Glutamatergic neuron (in vitro differentiated cells): Measurements from ENCODE around the gene MARCO. TPM values are rescaled to one million over a fixed set of nuclear protein-coding genes. Genes with fewer than 3 reads are reported as not detected.

Experiments
- DNase-seq: peaks from one replicate; pipeline ENCODE4 v3.0.0; 2022
- H3K27ac Mint-ChIP-seq: one replicate; pipeline ENCODE4 v1.8.0; 2020; ENCODE audit warnings: mild to moderate bottlenecking, mixed read lengths, inconsistent platforms; ENCODE audit not compliant: unreplicated experiment
- H3K27me3 Mint-ChIP-seq: one replicate; pipeline ENCODE4 v1.8.0; 2020; ENCODE audit warnings: mild to moderate bottlenecking, moderate library complexity, mixed read lengths, inconsistent platforms; ENCODE audit not compliant: unreplicated experiment
- H3K36me3 Mint-ChIP-seq: one replicate; pipeline ENCODE4 v1.8.0; 2020; ENCODE audit warnings: mild to moderate bottlenecking, mixed read lengths, inconsistent platforms; ENCODE audit not compliant: unreplicated experiment
- H3K4me1 Mint-ChIP-seq: one replicate; pipeline ENCODE4 v1.8.0; 2020; ENCODE audit warnings: mild to moderate bottlenecking, low read depth, mixed read lengths, inconsistent platforms; ENCODE audit not compliant: unreplicated experiment
- H3K4me3 Mint-ChIP-seq: one replicate; pipeline ENCODE4 v1.8.0; 2020; ENCODE audit warnings: mild to moderate bottlenecking, mixed read lengths, inconsistent platforms; ENCODE audit not compliant: unreplicated experiment
- H3K9me3 Mint-ChIP-seq: one replicate; pipeline ENCODE4 v1.8.0; 2020; ENCODE audit warnings: mild to moderate bottlenecking, moderate library complexity, mixed read lengths, inconsistent platforms; ENCODE audit not compliant: unreplicated experiment
- total RNA-seq: library from RNA; stranded (reverse); fragmentation: NEBNext Ultra II Directional; extraction: Animal tissue kit (Norgen Biotek cat#: 25700); gene quantifications from one replicate; pipeline ENCODE4 v1.2.1, GENCODE V29; 2021; ENCODE audit not compliant: unreplicated experiment
- TF ChIP-seq, protein P1 (sequence below): fragments of 200-600 bp; sonication (generic); IDR thresholded peaks from one replicate; pipeline ENCODE4 v1.5.0; 2021; ENCODE audit not compliant: partially characterized antibody, unreplicated experiment

The MARCO gene
- total RNA-seq, 1 donor from 2014 or later, result not detected

DNA sequence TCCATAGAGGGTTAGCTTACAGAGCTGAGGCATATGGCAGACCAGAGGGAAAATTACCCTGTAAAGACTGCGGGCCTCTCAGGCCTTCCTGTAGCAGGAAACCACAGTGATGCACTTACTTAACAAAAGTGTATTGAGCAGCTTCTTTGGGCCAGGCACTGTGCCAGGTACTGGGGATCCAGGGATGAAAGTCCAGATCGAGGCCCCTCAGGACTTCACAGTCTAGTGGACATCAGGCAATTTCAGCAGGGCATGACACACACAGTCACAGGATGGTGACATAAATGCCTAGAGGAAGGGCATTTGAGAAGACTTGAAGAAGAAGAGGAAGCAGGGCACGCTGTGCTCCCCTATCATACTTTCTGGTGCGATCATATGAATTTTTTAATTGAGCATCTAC lies 71.7 kb downstream of the MARCO start:
- TF ChIP-seq, protein P1, sequence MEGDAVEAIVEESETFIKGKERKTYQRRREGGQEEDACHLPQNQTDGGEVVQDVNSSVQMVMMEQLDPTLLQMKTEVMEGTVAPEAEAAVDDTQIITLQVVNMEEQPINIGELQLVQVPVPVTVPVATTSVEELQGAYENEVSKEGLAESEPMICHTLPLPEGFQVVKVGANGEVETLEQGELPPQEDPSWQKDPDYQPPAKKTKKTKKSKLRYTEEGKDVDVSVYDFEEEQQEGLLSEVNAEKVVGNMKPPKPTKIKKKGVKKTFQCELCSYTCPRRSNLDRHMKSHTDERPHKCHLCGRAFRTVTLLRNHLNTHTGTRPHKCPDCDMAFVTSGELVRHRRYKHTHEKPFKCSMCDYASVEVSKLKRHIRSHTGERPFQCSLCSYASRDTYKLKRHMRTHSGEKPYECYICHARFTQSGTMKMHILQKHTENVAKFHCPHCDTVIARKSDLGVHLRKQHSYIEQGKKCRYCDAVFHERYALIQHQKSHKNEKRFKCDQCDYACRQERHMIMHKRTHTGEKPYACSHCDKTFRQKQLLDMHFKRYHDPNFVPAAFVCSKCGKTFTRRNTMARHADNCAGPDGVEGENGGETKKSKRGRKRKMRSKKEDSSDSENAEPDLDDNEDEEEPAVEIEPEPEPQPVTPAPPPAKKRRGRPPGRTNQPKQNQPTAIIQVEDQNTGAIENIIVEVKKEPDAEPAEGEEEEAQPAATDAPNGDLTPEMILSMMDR, result no peak
- Mint-ChIP-seq H3K27me3 (peaks cover 9% of the 10 kb centered on the region), H3K9me3 (no peaks in the 10 kb centered on the region), H3K4me3 (no peak overlapping the region), H3K27ac (no peak overlapping the region), H3K36me3 (no peaks in the 10 kb centered on the region), H3K4me1 (no peaks in the 10 kb centered on the region)
- no peak for DNase-seq

DNA sequence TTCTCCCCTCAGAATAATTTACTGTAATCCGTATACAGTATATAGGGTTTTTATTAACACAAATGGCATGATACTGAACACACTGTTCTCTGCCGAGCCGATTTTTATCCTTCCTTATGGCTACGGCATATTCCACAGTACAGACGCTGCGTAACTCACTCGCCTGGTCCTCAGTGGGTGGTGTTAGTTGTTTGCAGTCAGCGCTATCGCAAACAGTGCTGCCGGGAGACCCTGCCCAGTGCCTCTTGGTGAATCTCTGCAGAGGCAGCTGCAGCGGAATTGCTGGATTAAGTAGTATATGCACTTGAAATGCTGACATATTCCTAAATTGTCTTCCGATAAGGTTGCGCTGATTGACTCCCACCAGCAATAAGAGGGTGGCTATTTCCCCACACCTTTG lies 73.9 kb downstream of the MARCO start:
- DNase-seq, result no peak
- Mint-ChIP-seq H3K4me3 (no peak overlapping the region), H3K27me3 (peaks cover 3% of the 10 kb centered on the region), H3K27ac (no peak overlapping the region), H3K4me1 (no peaks in the 10 kb centered on the region), H3K9me3 (no peaks in the 10 kb centered on the region), H3K36me3 (no peaks in the 10 kb centered on the region)
- TF ChIP-seq, protein P1, result no peak

DNA sequence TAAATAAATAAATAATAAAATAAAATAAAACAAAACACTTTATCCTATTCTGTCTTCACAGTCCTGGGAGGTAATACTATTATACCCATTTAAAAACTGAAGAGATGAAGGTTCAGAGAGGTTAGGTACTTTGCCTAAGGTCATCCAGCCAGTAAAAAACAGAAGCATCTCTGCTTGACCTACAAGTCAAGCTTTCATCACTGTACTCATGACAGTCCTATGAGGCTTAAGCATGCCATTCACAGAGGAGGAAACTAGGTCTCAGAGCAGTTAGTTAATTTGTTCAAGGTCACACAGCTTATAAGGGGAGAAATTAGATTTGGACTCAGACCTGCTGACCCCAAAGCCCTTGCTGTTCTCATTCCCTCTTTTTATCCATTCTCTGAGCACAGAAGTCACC lies 77.5 kb downstream of the MARCO start:
- TF ChIP-seq, protein P1, result no peak
- no peaks in the 10 kb centered on the region for H3K4me1 Mint-ChIP-seq
- DNase-seq, result no peak
- H3K4me3 Mint-ChIP-seq, result no peak overlapping the region
- H3K27me3 Mint-ChIP-seq, result no peaks in the 10 kb centered on the region
- H3K36me3 Mint-ChIP-seq, result no peaks in the 10 kb centered on the region
- no peak overlapping the region for H3K27ac Mint-ChIP-seq
- peaks cover 2% of the 10 kb centered on the region for H3K9me3 Mint-ChIP-seq

DNA sequence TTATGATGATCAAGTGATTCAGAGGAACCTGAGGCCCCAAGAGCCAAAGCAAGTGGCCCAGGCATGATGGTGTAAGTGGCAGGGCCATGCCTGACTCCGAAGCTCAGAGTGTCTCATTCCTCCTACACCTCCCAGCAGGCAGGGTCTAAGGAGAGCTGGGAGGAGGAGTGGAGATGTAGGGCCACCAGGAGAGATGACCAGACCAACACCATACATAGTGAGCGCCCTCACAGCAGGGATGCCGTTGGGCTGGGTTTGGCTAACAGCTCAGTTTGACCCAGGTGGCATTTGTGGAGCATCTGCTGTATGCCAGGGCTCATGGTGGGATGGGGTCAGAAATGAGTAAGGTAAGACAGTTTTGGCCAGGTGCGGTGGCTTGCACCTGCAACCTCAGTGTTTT lies 80.7 kb downstream of the MARCO start:
- Mint-ChIP-seq H3K27me3 (no peaks in the 10 kb centered on the region), H3K4me1 (no peaks in the 10 kb centered on the region)

DNA sequence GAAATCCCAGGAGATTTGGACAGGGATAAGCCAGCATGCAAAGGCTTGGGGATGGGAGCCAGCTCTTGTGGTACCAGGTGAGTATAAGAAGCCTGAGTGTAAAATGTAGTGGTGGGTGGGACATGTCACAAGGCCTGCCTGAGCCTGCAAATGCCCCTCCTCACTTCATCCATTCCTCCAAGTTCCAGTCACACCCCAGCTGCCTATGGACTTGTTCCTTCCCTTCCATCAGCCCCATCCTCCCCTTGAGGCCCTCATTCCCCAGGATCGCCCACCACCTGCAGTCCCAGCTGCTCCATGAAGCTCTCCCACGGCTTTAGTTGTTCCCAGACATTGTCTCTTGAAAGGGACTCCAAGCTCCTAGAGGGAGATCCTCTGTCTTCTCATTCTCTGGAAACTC lies 81.5 kb downstream of the MARCO start:
- H3K36me3 Mint-ChIP-seq, result no peaks in the 10 kb centered on the region
- no peak for DNase-seq
- H3K4me1 Mint-ChIP-seq, result no peaks in the 10 kb centered on the region
- H3K9me3 Mint-ChIP-seq, result peaks cover 2% of the 10 kb centered on the region
- H3K27me3 Mint-ChIP-seq, result no peaks in the 10 kb centered on the region
- TF ChIP-seq, protein P1, result no peak
- no peak overlapping the region for H3K4me3 Mint-ChIP-seq
- H3K27ac Mint-ChIP-seq, result no peak overlapping the region

More for the DNA sequence above, 80.7 kb downstream of the MARCO start:
- DNase-seq, result no peak
- Mint-ChIP-seq H3K9me3 (peaks cover 2% of the 10 kb centered on the region), H3K27ac (no peak overlapping the region), H3K4me3 (no peak overlapping the region), H3K36me3 (no peaks in the 10 kb centered on the region)
- TF ChIP-seq, protein P1, result no peak
